Activated CD4-positive, alpha-beta T cell treated with anti-CD3 and anti-CD28 coated beads for 4 hours (primary cell): ENCODE results near the gene MAML2.

Source experiments
- DNase-seq, 2 donors: peaks; one replicate each; pipeline ENCODE4 v3.0.0-alpha.2; 2020

The MAML2 gene

DNA sequence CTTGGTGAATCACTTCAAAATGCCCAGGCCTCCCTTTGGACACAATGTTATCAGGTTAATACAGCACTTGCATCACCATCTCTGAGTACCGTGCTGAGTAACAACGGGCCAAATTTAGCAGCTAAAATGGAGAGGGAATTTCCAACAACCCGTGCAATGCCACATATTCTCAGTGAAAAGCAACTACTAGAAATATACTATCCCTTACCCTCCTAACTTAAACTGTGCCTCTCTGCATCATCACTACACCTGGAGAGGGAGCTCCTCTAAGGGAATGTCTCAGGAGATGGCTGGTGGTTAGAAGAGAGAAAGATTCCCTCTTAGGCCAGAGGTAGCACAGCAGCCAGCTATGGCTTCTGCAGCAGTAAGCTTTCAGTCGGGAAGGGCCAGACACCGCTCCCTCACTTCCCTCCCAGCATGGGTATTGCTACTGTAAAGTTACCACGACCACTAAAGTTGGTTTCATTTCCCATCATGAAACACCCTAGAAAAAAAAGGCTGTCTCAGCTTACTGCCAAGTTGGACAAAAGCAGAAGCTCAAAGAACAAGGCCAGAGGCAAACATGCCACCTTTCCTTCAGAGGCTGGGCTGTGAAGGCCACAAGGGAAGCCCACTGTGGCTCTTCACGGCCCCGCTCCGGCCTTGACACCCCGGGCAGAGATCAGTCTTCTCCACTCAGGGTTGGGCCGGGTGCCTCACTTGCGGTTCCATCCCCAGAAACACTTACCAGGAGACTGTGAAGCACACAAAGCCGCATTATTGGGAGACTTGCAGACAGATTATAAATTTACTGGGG lies 3.9 kb downstream of the MAML2 start:
- DNase-seq: peak; percentile 36 to 38

DNA sequence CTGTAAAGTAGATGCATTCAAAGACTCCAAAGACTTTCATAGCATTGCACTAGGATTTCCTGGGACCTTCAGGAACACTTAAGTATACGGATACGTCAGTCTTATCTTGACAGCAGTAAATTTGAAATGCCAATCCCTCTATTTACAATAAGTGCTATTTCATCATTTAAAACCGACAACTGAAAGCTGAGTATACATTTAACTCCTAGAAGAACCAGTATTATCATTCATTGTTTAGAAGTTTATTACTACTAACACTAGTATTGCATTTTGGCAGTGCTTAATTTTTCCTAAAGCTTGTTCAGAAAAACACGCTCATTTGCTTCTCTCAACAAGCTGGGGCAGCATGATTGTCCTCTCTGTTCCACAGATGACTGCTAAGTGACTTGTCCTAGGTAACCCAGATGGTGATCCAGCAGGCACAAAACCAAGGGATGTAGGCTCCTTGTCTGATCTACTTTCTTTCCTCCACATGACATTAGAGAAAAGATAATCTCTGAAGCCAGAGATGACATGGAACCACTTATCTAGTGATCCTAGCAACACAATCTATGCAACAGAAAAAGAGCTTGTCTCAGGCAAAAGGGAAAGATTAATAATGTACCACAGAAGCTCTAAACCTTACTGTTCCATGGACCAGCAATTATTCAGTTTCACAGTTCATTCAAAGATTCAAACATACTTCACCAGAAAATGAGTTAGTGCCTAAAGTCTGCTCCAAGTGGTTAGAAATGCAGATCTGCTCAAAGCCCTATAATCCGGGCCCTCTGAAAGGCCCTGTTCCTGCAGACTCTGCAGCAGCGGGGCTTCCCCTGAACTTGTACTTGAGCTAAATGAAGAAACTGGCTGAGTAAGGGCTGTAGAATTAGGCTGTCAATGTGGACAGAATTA lies 5.2 kb downstream of the MAML2 start:
- DNase-seq: peak in 1 of 2 donors; percentile 29

DNA sequence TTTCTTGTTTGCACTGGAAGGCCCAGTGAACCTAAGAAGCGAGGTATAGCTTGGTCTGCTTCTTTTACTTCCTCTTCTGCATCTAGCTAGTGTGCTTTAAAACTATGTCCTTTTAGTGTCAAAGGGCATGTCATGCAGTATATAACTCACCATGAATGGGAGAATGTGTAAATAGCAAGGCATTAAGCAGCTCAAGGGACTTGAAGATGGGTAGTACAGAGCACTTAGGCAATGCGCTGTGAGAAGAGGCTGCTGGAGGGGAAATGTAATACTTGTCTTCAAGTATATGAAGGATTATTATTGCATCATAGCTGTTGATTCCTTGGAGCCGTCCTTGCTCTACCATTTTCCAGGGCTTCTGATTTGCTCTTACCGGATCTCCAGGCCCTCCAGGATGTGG lies 7.6 kb downstream of the MAML2 start:
- DNase-seq: no peak

DNA sequence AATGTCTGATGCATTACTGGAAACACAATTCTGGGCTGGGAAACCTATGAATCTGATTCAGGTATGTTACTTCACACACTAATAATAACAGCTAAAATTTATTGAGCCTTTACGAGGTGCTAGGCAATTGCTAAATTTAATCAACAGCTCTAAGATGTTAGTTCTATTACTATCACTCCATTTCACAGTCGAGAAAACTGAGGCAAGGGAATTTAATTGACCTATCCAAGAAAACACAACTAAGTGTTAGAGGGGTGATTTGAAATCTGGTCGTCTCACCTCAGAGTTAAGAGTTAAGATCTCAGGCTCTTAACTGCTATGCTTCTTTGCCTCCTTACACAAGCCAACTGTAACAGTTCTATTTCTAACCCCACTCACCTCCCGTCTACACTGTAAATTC lies 8.8 kb downstream of the MAML2 start:
- no peak for DNase-seq

DNA sequence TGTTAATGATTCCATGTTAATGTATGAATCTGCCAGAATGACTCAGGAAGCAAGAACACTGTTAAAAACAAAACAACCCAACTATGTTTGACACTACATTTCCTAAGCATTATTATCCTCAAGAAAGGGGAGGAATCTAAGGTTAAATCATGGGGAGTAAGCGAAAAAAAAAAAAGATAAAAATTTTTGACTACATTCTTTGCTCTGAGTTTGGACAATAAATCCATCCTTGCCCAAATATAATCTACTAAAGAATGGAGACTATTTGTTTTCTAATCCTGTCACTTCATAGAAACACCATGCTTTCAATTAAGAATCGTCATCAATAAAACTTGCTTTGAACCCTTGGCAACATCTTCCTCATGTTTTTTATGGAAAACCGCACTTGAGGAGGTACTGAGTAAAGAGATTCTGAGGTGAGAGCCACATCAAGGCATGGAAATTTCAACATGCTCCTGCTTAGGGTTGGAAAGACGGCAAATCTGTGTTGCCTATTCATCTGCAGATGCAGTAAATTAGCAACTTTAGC lies 9.7 kb downstream of the MAML2 start:
- DNase-seq: no peak

DNA sequence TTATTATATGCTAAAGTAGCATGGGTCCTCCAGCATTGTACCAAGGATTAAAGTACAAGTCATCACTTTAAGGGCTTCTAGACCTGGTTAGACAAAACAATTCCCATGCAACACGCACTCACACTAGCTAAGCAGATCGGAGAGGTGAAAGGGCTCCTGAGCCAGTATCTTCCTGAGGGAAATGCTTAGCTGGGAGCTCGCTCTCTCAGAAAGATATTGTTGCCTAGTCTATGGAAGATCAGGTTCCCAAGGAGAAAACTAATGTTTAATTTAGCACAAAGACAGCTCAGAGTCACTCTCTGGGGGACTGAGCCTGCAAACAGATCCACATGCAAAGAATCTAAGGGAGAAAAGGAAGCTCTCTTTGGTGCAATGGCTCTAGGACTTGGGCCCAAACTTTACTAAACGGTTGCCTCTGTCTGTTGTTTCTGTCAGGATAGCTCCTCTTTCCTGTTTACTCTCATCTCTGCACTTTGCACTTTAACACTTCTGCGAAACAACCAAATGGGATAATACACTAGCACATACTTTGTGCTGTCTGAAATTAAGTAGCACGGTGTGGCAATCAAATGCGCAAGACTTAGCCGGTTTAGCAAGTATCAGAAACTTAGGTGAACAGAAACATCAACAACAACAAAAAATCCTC lies 10.7 kb downstream of the MAML2 start:
- DNase-seq: no peak

DNA sequence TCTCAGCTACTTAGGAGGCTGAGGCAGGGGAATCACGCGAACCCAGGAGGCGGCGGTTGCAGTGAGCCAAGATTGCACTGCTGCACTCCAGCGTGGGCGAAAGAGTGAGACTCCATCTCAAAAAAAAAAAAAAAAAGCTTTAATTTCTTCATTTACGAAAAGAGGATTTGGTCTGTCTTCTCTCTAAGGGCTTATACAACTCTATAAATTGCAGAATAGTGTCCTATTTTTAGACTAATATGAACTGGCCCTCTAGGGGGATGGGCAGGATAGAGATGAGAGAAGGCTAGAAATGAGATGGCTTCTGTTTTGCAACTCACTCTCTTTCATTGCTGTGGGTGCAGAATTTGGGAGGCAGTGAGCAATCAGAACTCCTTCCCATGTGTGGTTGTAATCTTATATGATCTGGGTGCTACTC lies 11.3 kb downstream of the MAML2 start:
- no peak for DNase-seq

DNA sequence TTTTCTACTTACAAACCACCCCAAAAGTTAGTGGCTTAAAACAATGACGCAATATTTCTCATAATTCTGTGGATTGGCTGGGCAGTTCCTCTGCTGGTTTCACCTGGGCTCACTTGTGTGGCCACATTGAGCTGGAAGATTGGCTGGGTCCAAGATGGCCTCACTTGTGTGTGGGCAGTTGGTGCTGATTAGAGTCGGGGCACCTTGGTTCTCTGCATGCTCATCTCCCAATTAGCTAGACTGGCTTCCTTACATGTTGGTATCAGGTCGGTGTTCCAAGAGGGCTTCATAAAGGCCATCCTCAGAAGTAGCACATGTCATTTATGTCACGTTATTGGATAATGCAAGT lies 12.5 kb downstream of the MAML2 start:
- no peak for DNase-seq

DNA sequence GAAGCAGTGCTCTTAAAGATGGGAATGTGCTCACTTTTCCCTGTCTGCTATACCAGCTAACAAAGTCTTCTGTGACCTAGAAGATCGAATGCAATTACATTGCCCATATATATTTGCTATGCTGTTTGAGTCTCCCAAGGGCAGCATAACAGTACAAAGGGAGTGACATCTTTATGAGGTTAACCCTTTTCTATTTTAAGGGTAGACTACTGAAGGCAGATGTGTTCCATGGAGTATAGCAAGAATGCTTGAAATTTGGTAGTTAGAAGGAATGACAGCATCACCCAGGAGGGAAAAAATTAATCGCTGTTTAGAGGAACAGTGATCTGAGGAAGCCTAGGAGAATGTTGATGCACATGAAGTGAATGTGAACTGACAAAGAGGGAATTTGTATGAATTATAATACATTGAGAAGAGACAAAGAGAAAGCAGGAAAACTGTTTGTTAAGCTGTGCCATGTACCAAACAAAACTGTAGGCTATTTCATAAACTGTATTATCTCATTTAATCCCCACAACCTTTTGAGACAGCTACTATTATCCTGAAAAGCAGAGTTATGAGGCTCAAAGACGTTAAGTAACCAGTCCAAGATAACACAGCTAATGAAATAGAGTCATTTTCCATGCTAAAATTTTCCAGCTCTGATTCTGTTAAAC lies 13.0 kb downstream of the MAML2 start:
- DNase-seq: no peak

DNA sequence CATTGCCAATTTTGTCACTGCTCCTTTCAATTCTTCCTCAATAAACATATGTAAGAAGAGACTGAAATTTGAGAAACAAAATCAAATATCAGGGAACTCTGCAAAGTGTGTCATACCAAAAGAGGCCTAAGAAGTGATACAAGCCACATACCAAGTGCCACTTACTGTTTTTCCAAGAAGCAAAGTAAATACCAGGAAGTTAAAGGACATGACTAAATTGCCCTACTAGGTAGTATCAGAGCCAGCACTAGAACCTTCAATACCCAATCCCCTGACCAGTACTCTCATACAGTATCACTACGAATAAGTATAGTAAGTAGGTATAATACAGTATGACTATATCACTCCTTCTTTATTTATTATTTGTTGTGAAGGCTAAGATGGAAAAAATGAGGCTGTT lies 13.6 kb downstream of the MAML2 start:
- DNase-seq: no peak

DNA sequence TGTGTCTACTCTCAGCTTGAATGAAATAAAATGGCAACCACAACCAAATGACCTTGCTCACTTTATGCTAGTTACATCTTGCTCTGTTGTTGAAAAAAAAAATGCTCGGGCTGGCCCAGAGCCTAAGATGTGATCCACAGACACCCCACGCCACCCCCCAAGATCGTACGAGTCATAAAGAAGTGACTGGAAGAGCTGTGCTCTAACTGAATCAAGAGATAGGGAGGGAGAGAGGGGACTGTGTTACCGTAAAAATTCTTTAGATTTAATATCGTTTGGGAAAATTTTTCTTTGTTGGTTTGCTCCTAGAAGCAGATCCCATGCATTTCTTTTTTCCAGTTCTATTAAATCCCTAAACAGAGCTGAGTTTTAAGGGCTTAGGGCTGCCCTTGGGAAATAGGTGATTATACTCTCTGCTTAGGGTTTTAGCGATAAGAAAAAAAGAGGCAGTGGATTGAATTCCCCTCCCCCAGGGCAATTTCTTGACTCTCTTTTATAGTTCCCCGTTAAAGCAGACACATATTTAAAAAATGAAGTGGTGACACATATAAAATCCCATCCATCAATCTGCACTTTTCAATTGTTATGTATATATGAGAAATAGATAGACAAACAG lies 14.5 kb downstream of the MAML2 start:
- no peak for DNase-seq

DNA sequence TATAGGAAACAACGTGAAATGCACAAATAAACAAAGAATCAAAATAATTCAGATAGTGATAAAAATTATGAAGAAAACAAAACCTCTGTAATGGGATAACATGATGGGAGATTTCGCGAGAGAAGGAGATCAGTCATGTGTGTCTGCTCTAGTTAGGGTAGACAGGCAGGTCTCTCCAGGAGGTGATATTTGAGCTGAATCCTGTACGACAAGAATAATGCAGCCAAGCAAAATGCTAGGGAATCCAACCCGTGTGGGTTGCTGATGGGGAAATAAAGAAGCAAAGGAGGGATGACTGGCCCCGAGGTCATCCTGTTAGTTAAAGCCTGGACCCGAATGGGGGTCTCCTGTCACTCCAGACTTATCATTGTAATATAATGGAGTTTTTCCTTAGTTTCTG lies 16.0 kb downstream of the MAML2 start:
- DNase-seq: no peak

DNA sequence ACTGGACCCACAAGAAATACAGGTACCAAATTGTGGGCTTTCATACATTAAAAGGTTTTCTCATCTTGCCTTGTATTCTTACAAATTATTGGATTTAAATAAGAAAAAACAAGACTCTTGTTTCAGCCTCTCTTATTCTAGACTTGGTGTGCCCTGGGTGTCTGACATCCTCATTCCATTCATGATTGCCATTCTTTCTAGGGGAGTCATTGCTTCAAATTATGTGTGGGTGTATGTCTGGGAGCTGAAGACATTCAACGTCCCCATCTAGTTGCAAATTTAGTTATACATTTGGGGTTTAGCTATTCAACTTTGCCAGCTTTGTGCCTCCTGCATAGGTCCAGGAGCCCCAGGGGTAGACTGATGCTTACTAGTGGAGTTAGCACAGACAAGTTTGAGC lies 18.1 kb downstream of the MAML2 start:
- DNase-seq: no peak

DNA sequence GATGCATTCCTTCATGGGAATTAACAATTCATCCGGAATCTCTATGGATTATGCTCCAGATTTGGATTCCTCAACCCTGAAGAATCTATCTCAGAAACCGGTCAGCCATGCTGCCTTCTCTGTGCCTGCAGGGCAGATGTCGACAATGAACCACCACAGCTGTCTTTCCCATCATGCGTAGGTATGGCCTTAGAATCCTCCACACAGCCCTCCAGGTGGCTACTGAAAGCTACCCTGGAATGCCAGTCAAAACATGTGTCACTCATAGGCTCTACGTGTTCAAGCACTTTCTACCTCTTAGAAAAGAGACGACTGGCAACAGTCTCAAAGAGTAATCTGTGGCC lies 19.4 kb downstream of the MAML2 start:
- DNase-seq: no peak

DNA sequence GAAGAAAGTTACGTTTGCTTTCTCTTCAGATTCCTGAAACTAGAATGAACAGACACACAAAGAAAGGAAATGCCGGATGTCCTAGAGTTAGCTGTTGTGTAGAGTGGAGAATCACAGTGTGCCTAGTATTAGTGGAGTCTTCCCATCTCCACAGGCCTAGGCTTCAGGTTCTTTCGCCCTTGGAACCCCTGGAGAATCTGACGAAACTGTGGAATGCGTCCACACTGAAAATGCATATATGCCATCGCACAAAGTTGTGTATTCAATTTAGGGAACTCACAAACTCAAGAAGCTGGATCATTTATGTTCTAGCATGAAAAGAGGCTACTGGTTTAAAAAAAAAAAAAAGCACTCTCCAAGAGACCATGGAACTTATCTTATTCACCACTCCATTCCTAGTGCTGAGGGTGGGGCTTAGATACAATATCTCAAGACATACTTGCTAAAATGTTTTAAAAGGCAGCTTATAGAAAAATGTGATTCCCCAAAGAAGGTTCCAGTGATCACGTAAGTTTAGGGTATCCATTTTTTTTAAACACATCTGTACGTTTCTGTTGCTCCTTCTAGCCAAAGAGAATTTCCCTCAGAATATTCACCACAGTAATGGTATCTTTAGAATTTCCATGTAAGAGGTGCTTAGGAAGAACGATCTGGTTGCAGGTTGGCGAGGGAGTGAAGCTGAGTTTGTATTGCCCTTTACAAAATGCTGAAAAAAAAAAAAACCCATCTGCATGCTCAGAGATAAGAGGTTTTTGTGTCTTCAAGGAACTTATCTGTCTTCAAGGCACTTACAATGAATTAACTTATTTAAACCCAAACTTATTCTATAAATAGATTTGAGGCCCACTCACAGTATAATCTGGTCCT lies 20.0 kb downstream of the MAML2 start:
- DNase-seq: no peak

DNA sequence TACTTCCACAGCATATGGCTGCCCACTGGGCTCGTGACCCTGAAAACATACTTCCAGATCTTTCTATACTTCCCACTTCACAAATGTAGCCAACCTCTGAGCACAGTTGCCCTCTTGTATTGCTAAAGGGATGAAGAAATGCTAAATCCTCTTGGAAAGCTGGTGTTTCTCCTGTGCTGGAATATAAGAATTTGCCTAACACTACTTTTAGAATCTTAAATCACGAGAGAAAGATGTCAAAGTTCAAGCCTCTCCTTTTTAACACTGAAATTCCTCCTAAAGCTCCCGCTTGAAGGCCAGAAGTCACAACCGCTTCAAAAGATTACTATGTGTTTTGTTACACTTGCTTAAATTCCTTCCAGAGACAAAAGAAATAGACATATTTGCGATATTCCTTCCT lies 21.9 kb downstream of the MAML2 start:
- DNase-seq: no peak

DNA sequence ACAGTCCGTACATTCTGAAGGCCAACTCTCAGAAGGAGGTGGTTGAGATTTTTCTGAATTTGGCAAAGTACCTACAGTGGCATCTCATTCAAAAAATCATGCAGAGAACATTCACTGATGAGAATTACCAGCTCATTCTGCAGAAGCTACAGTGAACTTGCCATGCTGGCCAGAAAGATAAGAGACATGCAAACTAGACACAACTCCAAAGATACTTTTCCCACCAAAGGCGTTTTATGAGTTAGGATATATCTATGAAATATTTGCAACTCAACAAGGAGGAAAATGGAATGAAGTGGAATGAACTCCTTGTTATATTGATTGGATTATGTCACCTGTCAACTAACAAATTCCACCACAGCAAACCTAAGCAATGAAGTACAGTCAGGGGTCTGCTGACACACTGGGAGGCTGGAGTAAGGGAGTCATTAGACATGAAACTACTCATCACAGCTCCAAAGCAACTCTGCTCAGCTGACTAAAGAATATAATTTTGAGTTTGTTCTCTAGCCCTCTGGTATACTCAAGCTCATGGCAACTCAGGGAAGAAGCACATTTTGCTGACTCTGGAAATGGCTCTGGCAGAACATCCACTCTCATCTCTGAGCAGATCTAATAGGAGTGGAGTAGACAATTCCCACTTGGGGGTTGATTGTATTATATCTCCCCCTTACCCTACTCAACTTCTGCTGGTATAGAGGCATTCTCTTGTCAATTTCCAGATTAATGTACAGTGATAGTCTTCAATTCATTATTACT lies 22.9 kb downstream of the MAML2 start:
- DNase-seq: no peak

DNA sequence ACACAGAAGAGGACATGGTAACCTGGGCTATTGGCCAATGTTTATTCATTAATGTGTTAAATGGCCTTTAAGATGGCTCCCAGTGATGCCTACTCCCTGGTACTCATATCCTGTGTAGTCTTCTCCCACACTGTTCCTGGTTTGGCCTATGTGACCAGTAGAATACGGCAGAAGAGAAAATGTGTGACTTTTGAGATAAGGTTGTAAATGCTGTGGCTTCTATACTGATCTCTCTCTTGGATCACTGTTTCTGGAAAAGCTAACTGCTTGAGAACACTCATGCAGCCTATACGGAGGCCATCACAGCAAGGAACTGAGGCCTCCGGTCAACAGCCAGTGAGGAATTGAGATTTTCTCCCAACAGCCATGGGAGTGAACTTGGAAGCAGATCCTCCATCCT lies 24.1 kb downstream of the MAML2 start:
- DNase-seq: no peak

DNA sequence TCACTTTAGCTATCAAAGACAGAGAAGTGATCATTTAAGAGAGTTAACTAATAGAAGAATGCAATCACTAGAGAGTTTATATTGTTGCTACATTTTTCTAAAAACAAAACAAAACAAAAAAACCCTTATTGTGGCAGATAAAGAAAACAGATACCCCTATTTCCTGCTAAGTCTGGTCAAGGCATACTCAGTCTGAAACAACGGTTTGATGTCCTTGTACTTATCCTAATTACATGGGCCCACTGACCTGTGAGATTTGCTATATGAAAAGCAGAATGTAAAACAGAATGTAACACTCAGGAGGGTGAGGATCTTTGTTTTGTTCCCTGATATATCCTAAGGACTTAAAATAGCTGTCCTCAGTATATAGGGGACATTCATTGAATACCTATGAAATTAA lies 24.6 kb downstream of the MAML2 start:
- DNase-seq: no peak

DNA sequence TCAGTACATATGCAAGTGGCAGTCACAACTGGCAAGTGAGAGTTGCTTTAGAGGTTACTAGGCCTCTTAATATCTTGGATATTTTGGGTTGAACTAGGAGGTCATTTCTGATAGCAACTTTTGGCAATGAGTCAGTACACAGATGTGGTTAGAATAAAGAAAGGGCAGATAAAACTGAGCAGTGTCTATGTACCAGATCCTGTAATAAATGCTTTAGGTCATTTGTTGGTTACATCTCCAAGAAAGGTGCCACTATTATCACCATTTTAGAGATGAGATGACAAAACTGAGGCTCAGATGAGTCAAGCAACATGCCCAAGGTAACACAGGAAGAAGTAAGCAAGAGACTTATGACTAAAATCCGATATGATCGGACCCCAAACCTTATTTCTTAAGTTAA lies 25.0 kb downstream of the MAML2 start:
- DNase-seq: no peak

DNA sequence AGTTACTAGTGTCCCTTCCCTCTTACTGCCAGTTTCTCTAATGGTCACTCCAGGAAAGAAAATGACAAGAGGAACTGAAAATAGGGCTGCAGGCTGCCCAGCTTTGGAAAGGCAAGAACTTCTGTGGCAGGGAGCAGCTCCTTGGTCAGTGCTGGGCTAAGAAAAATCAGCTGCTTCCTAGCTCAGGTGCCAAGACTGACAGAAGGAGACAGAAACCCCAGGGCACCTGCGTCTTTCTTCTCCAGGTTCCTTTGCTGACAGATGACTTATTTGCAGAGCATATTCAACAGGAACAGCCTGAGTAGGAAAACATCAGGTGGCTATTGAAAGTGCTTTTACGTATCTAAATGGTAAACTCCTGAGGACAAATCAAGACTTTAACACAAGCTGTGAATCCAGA lies 25.4 kb downstream of the MAML2 start:
- no peak for DNase-seq
